Measurements from ENCODE around the gene FAM98B. TPM values are rescaled to one million over a fixed set of nuclear protein-coding genes. Genes with fewer than 3 reads are reported as not detected.

The FAM98B gene
- total and polyA plus RNA-seq, 2 of the 13 experiments (the other 11 are each of a cell fraction or from before 2014, with no cell fraction given): 3.7 to 4.7 TPM

DNA sequence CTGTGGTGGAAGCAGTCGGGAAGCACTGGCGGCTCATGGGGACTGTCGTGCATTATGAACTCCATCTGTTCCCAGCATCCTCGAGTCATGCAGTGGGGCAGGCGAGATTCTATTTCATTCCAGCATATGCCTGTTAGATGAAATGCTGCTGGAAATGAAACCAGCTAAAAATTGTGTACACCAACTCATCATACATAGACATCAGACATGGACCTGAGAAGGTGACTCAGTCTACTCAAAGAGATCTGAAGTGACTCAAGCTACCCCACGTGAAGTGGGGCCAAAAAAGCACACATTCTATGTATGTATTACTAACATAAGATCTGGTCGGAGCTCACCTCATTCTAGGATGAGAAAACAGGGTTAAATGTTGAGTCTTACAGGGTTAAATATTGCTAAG, 47.5 kb upstream of the FAM98B start:
- Histone ChIP-seq H3K4me2 (ENCODE audit: low read depth, low read length) (no peak overlapping the region), H3K27ac (ENCODE audit: extremely low read length, insufficient read depth, low read length) (no peak overlapping the region), H3K79me2 (ENCODE audit: insufficient read depth, low read length) (no peaks in the 10 kb centered on the region), H3K9ac (ENCODE audit: insufficient read depth, low read depth, low read length) (no peak overlapping the region), H3K4me3 (replicated peaks in 1 of 3; ENCODE audit: insufficient read depth in 1 of 3, low read depth in 2 of 3, low read length in 3 of 3) (no peak overlapping the region), H4K20me1 (ENCODE audit: insufficient read depth, low read length) (no peaks in the 10 kb centered on the region), H3K27me3 (ENCODE audit: control insufficient read depth in 1 of 2, insufficient read depth in 2 of 2, low read length in 2 of 2) (no peaks in the 10 kb centered on the region; a peak in 1 of 5 replicates), H2AFZ (ENCODE audit: low read length) (no peak overlapping the region), H3K4me1 (ENCODE audit: insufficient read depth, low read length) (no peaks in the 10 kb centered on the region), H3K9me3 (ENCODE audit: low read length) (no peaks in the 10 kb centered on the region), H3K36me3 (replicated peaks in 1 of 2; ENCODE audit: control insufficient read depth in 1 of 2, insufficient read depth in 2 of 2, low read length in 2 of 2) (no peaks in the 10 kb centered on the region)
- no TSS peak for BruUV-seq (replicated peaks)
- in situ Hi-C loops (cut with HindIII; ENCODE audit: extremely low pct_ligation_motif_present, low pct_unique_long_range_greater_than_20kb) (no loop called here), intact Hi-C loops (cut with micrococcal nuclease; ENCODE audit: unreplicated experiment) (no loop called here)
- TF ChIP-seq POLR2A (IDR thresholded peaks at IDR 0.05; ENCODE audit: insufficient read depth in 1 of 2, low read depth in 2 of 2, low read length in 2 of 2) (no peak), SKI (IDR thresholded peaks at IDR 0.05; ENCODE audit: partially characterized antibody) (no peak), ZFYVE20 (CRISPR knock-in tag; IDR thresholded peaks at IDR 0.05; ENCODE audit: borderline replicate concordance, low read depth) (no peak), NR2F1 (CRISPR knock-in tag; IDR thresholded peaks at IDR 0.05) (no peak), ZNF772 (CRISPR knock-in tag; IDR thresholded peaks at IDR 0.05) (no peak), NR2F2 (IDR thresholded peaks at IDR 0.05; ENCODE audit: borderline replicate concordance, low read depth) (no peak)
- TF ChIP-seq, protein P1, sequence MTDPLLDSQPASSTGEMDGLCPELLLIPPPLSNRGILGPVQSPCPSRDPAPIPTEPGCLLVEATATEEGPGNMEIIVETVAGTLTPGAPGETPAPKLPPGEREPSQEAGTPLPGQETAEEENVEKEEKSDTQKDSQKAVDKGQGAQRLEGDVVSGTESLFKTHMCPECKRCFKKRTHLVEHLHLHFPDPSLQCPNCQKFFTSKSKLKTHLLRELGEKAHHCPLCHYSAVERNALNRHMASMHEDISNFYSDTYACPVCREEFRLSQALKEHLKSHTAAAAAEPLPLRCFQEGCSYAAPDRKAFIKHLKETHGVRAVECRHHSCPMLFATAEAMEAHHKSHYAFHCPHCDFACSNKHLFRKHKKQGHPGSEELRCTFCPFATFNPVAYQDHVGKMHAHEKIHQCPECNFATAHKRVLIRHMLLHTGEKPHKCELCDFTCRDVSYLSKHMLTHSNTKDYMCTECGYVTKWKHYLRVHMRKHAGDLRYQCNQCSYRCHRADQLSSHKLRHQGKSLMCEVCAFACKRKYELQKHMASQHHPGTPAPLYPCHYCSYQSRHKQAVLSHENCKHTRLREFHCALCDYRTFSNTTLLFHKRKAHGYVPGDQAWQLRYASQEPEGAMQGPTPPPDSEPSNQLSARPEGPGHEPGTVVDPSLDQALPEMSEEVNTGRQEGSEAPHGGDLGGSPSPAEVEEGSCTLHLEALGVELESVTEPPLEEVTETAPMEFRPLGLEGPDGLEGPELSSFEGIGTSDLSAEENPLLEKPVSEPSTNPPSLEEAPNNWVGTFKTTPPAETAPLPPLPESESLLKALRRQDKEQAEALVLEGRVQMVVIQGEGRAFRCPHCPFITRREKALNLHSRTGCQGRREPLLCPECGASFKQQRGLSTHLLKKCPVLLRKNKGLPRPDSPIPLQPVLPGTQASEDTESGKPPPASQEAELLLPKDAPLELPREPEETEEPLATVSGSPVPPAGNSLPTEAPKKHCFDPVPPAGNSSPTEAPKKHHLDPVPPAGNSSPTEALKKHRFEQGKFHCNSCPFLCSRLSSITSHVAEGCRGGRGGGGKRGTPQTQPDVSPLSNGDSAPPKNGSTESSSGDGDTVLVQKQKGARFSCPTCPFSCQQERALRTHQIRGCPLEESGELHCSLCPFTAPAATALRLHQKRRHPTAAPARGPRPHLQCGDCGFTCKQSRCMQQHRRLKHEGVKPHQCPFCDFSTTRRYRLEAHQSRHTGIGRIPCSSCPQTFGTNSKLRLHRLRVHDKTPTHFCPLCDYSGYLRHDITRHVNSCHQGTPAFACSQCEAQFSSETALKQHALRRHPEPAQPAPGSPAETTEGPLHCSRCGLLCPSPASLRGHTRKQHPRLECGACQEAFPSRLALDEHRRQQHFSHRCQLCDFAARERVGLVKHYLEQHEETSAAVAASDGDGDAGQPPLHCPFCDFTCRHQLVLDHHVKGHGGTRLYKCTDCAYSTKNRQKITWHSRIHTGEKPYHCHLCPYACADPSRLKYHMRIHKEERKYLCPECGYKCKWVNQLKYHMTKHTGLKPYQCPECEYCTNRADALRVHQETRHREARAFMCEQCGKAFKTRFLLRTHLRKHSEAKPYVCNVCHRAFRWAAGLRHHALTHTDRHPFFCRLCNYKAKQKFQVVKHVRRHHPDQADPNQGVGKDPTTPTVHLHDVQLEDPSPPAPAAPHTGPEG (CRISPR knock-in tag; IDR thresholded peaks at IDR 0.05): no peak
- TF ChIP-seq, protein P2, sequence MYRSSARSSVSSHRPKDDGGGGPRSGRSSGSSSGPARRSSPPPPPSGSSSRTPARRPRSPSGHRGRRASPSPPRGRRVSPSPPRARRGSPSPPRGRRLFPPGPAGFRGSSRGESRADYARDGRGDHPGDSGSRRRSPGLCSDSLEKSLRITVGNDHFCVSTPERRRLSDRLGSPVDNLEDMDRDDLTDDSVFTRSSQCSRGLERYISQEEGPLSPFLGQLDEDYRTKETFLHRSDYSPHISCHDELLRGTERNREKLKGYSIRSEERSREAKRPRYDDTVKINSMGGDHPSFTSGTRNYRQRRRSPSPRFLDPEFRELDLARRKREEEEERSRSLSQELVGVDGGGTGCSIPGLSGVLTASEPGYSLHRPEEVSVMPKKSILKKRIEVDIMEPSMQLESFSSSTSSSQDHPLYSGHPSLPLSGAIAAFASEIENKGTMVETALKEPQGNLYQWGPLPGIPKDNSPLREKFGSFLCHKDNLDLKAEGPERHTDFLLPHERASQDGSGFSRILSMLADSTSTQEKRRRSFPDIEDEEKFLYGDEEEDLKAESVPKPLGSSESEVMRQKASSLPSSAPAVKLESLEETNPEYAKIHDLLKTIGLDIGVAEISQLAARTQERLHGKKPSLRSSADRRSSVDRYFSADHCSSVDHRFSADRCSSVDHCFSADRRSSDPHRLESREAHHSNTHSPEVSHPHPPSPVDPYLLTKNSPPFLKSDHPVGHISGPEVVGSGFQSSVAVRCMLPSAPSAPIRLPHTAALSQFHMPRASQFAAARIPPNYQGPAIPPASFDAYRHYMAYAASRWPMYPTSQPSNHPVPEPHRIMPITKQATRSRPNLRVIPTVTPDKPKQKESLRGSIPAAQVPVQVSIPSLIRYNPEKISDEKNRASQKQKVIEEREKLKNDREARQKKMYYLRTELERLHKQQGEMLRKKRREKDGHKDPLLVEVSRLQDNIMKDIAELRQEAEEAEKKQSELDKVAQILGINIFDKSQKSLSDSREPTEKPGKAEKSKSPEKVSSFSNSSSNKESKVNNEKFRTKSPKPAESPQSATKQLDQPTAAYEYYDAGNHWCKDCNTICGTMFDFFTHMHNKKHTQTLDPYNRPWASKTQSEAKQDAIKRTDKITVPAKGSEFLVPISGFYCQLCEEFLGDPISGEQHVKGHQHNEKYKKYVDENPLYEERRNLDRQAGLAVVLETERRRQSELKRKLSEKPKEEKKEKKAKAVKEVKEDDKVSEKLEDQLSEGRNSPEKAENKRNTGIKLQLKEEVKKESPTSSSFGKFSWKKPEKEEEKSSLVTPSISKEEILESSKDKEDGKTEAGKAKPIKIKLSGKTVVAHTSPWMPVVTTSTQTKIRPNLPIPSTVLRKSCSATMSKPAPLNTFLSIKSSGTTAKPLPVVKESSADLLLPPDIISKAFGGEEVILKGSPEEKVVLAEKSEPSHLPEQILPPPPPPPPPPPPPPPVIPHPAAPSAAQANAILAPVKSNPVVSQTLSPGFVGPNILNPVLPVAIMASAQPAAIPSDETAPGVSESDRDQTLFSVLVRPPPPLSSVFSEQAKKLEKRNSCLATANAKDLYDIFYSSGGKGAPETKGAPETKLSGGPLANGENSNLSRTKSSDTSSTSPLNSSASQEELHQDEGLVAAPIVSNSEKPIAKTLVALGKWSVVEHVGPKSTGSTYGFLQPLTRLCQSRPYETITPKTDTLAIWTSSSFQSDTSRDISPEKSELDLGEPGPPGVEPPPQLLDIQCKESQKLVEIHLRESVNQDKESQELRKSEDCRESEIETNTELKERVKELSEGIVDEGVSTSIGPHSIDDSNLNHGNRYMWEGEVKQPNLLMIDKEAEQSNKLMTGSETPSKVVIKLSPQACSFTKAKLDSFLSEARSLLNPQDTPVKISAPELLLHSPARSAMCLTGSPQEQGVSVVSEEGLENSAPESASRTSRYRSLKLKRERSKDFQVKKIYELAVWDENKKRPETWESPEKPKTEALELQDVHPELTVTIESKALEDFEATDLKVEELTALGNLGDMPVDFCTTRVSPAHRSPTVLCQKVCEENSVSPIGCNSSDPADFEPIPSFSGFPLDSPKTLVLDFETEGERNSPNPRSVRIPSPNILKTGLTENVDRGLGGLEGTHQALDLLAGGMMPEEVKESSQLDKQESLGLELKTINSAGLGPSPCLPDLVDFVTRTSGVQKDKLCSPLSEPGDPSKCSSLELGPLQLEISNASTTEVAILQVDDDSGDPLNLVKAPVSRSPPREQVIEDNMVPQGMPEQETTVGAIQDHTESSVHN (CRISPR knock-in tag; IDR thresholded peaks at IDR 0.05): no peak
- TF ChIP-seq, protein P3, sequence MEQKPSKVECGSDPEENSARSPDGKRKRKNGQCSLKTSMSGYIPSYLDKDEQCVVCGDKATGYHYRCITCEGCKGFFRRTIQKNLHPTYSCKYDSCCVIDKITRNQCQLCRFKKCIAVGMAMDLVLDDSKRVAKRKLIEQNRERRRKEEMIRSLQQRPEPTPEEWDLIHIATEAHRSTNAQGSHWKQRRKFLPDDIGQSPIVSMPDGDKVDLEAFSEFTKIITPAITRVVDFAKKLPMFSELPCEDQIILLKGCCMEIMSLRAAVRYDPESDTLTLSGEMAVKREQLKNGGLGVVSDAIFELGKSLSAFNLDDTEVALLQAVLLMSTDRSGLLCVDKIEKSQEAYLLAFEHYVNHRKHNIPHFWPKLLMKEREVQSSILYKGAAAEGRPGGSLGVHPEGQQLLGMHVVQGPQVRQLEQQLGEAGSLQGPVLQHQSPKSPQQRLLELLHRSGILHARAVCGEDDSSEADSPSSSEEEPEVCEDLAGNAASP (CRISPR knock-in tag; IDR thresholded peaks at IDR 0.05; ENCODE audit: borderline replicate concordance): no peak
- 0% methylated on average over 7 of the region's 7 CpGs for WGBS (ENCODE audit: low lambda C conversion rate)
- POLR2A ChIA-PET: no interaction called here
- ATAC-seq: no peak
- CTCF ChIA-PET (ENCODE audit: low intra/inter-chr PET ratio, low total read pairs): no interaction called here
- DNase-seq (ENCODE audit: low spot score): no peak
- no peak for FAIRE-seq
